ENCODE results near the gene SULF2. TPM values are rescaled to one million over a fixed set of nuclear protein-coding genes. Genes with fewer than 3 reads are reported as not detected.

The SULF2 gene
- total RNA-seq, 1 experiment from 2014 or later = 13.0 TPM

DNA sequence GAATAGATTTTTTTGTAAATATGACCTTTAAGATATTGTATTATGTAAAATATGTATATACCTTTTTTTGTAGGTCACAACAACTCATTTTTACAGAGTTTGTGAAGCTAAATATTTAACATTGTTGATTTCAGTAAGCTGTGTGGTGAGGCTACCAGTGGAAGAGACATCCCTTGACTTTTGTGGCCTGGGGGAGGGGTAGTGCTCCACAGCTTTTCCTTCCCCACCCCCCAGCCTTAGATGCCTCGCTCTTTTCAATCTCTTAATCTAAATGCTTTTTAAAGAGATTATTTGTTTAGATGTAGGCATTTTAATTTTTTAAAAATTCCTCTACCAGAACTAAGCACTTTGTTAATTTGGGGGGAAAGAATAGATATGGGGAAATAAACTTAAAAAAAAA is 130.9 kb downstream of the SULF2 start:
- no TSS peak for BruUV-seq (replicated peaks)
- Histone ChIP-seq H3K27ac (ENCODE audit: low read depth, low read length) (no peak overlapping the region), H3K79me2 (ENCODE audit: insufficient read depth, low read length) (no peaks in the 10 kb centered on the region), H3K36me3 (ENCODE audit: control insufficient read depth in 1 of 2, insufficient read depth in 2 of 2, low read length in 2 of 2) (peaks cover 13 to 14% of the 10 kb centered on the region in 2 experiments; a peak in 3 of 4 replicates), H3K4me1 (ENCODE audit: control insufficient read depth in 1 of 2, insufficient read depth in 2 of 2, low read length in 2 of 2) (no peaks in the 10 kb centered on the region), H3K9ac (ENCODE audit: low read length) (no peak overlapping the region), H2AFZ (ENCODE audit: low read depth, low read length, poor library complexity, severe bottlenecking) (no peak overlapping the region), H3K9me3 (ENCODE audit: control insufficient read depth in 1 of 2, insufficient read depth in 1 of 2, low read depth in 1 of 2, low read length in 2 of 2) (no peaks in the 10 kb centered on the region), H3K4me3 (replicated peaks in 1 of 2; ENCODE audit: low read depth in 1 of 2, low read length in 2 of 2) (no peak overlapping the region), H3K4me2 (ENCODE audit: low read length) (no peak overlapping the region), H4K20me1 (ENCODE audit: insufficient read depth) (no peaks in the 10 kb centered on the region), H3K9me2 (ENCODE audit: insufficient read depth) (no peaks in the 10 kb centered on the region), H3K27me3 (ENCODE audit: insufficient read depth, low read length) (no peaks in the 10 kb centered on the region)
- ATAC-seq (no peak), DNase-seq (ENCODE audit: low read depth, low spot score) (no peak)
- RAD21 ChIA-PET (ENCODE audit: low non-redundant PET in 1 of 2, low total read pairs in 2 of 2, uncharacterized antibody in 2 of 2, unreplicated experiment in 2 of 2) = no interaction called here
- POLR2A ChIA-PET = no interaction called here
- TF ChIP-seq, protein P1, sequence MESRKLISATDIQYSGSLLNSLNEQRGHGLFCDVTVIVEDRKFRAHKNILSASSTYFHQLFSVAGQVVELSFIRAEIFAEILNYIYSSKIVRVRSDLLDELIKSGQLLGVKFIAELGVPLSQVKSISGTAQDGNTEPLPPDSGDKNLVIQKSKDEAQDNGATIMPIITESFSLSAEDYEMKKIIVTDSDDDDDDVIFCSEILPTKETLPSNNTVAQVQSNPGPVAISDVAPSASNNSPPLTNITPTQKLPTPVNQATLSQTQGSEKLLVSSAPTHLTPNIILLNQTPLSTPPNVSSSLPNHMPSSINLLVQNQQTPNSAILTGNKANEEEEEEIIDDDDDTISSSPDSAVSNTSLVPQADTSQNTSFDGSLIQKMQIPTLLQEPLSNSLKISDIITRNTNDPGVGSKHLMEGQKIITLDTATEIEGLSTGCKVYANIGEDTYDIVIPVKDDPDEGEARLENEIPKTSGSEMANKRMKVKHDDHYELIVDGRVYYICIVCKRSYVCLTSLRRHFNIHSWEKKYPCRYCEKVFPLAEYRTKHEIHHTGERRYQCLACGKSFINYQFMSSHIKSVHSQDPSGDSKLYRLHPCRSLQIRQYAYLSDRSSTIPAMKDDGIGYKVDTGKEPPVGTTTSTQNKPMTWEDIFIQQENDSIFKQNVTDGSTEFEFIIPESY (IDR thresholded peaks at IDR 0.05; ENCODE audit: extremely low read depth, insufficient replicate concordance, low read length) = no peak
- TF ChIP-seq, protein P2, sequence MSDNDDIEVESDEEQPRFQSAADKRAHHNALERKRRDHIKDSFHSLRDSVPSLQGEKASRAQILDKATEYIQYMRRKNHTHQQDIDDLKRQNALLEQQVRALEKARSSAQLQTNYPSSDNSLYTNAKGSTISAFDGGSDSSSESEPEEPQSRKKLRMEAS (IDR thresholded peaks at IDR 0.05) = no peak
- TF ChIP-seq CEBPB (IDR thresholded peaks at IDR 0.05; ENCODE audit: low read depth) (no peak), ZFX (IDR thresholded peaks at IDR 0.05) (no peak), SIN3A (IDR thresholded peaks at IDR 0.05; ENCODE audit: low read depth) (no peak), EZH2phosphoT487 (IDR thresholded peaks at IDR 0.05; ENCODE audit: borderline replicate concordance) (no peak), POLR2A (IDR thresholded peaks at IDR 0.05; ENCODE audit: borderline replicate concordance, extremely low read depth, insufficient read depth, insufficient read length) (no peak), TCF7L2 (IDR thresholded peaks at IDR 0.05; ENCODE audit: borderline replicate concordance, extremely low read depth, insufficient read depth, insufficient read length) (no peak), EGR1 (IDR thresholded peaks at IDR 0.05; ENCODE audit: low read depth) (no peak), YY1 (IDR thresholded peaks at IDR 0.05; ENCODE audit: extremely low read depth, insufficient replicate concordance, low read depth, low read length) (no peak), CBX3 (IDR thresholded peaks at IDR 0.05; ENCODE audit: low read depth) (no peak), FOSL1 (IDR thresholded peaks at IDR 0.05; ENCODE audit: low read depth) (no peak), SP1 (IDR thresholded peaks at IDR 0.05; ENCODE audit: low read depth) (no peak), ZNF274 (IDR thresholded peaks at IDR 0.05; ENCODE audit: low read depth, low read length) (no peak), POLR2AphosphoS5 (IDR thresholded peaks at IDR 0.05; ENCODE audit: low read depth, low read length) (no peak)
- TF ChIP-seq, protein P3, sequence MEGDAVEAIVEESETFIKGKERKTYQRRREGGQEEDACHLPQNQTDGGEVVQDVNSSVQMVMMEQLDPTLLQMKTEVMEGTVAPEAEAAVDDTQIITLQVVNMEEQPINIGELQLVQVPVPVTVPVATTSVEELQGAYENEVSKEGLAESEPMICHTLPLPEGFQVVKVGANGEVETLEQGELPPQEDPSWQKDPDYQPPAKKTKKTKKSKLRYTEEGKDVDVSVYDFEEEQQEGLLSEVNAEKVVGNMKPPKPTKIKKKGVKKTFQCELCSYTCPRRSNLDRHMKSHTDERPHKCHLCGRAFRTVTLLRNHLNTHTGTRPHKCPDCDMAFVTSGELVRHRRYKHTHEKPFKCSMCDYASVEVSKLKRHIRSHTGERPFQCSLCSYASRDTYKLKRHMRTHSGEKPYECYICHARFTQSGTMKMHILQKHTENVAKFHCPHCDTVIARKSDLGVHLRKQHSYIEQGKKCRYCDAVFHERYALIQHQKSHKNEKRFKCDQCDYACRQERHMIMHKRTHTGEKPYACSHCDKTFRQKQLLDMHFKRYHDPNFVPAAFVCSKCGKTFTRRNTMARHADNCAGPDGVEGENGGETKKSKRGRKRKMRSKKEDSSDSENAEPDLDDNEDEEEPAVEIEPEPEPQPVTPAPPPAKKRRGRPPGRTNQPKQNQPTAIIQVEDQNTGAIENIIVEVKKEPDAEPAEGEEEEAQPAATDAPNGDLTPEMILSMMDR (IDR thresholded peaks at IDR 0.05 in 2 of 3, conservative IDR thresholded peaks at IDR 0.05 in 1 of 3; ENCODE audit: borderline replicate concordance in 1 of 3, insufficient read depth in 1 of 3, low read depth in 2 of 3, low read length in 2 of 3) = no peak
- TF ChIP-seq, protein P4, sequence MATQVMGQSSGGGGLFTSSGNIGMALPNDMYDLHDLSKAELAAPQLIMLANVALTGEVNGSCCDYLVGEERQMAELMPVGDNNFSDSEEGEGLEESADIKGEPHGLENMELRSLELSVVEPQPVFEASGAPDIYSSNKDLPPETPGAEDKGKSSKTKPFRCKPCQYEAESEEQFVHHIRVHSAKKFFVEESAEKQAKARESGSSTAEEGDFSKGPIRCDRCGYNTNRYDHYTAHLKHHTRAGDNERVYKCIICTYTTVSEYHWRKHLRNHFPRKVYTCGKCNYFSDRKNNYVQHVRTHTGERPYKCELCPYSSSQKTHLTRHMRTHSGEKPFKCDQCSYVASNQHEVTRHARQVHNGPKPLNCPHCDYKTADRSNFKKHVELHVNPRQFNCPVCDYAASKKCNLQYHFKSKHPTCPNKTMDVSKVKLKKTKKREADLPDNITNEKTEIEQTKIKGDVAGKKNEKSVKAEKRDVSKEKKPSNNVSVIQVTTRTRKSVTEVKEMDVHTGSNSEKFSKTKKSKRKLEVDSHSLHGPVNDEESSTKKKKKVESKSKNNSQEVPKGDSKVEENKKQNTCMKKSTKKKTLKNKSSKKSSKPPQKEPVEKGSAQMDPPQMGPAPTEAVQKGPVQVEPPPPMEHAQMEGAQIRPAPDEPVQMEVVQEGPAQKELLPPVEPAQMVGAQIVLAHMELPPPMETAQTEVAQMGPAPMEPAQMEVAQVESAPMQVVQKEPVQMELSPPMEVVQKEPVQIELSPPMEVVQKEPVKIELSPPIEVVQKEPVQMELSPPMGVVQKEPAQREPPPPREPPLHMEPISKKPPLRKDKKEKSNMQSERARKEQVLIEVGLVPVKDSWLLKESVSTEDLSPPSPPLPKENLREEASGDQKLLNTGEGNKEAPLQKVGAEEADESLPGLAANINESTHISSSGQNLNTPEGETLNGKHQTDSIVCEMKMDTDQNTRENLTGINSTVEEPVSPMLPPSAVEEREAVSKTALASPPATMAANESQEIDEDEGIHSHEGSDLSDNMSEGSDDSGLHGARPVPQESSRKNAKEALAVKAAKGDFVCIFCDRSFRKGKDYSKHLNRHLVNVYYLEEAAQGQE (IDR thresholded peaks at IDR 0.05; ENCODE audit: low read depth) = no peak
- CTCF ChIA-PET = no interaction called here
- intact Hi-C loops (cut with micrococcal nuclease) = no loop called here
